IMR-90 (cell line): ENCODE data around the gene CAGE1. TPM values are rescaled to one million over a fixed set of nuclear protein-coding genes. Genes with fewer than 3 reads are reported as not detected.

Experiments
- ATAC-seq: fragments of 200-7000 bp; cut with Tn5 transposase; 2 replicates; pipeline ENCODE4 v1.9.1; 2020; ENCODE audit warnings: low read depth, mild to moderate bottlenecking, moderate library complexity
- BruUV-seq: library from RNA; stranded (reverse); fragments of 400-500 nt; replicated peaks from 2 replicates; lab custom pipeline; 2021; lab: Mats Ljungman, UMichigan
- CTCF ChIA-PET: fragments of 300-600 bp; formaldehyde crosslinking; extraction: SDS; loops from one replicate; lab custom pipeline; 2021; ENCODE audit warnings: antibody characterized with exemption; lab: Yijun Ruan, JAX
- POLR2A ChIA-PET: fragments of 300-600 bp; sonication (Branson Sonifier 250); formaldehyde crosslinking; loops from one replicate; lab custom pipeline; 2022; ENCODE audit warnings: antibody characterized with exemption; ENCODE audit not compliant: unreplicated experiment; lab: Charles Lee
- DNase-seq: peaks from one replicate; pipeline ENCODE4 v3.0.0; 2013
- H2AFZ ChIP-seq: replicated peaks from 2 replicates; pipeline ENCODE3; 2013; ENCODE audit warnings: low read length, mild to moderate bottlenecking; ENCODE audit not compliant: poor library complexity
- H2AK5ac ChIP-seq: 2 replicates; pipeline ENCODE4 v1.6.1; 2013; ENCODE audit warnings: low read depth, low read length, inconsistent platforms
- H2AK9ac ChIP-seq: replicated peaks from 2 replicates; pipeline ENCODE3; 2013; ENCODE audit warnings: mild to moderate bottlenecking, low read depth, low read length, moderate library complexity; ENCODE audit not compliant: poor library complexity
- H2BK120ac ChIP-seq: 2 replicates; pipeline ENCODE4 v1.6.1; 2013; ENCODE audit warnings: low read depth, low read length, inconsistent platforms
- H2BK15ac ChIP-seq: 3 replicates; pipeline ENCODE4 v1.6.1; 2013; ENCODE audit warnings: low read depth, low read length, inconsistent platforms
- H2BK20ac ChIP-seq: 2 replicates; pipeline ENCODE4 v1.6.1; 2013; ENCODE audit warnings: low read depth, mild to moderate bottlenecking, inconsistent platforms, low read length, moderate library complexity
- H2BK5ac ChIP-seq: 2 replicates; pipeline ENCODE4 v1.6.1; 2013; ENCODE audit warnings: mild to moderate bottlenecking, low read depth, low read length, inconsistent platforms; ENCODE audit not compliant: poor library complexity, severe bottlenecking
- H3K14ac ChIP-seq: replicated peaks from 2 replicates; pipeline ENCODE4 v1.6.1; 2013; ENCODE audit warnings: low read depth, low read length, inconsistent platforms
- H3K18ac ChIP-seq: 2 replicates; pipeline ENCODE4 v1.6.1; 2013; ENCODE audit warnings: low read depth, low read length, control low read depth
- H3K23ac ChIP-seq: 2 replicates; pipeline ENCODE4 v1.6.1; 2013; ENCODE audit warnings: low read depth, low read length, inconsistent platforms
- H3K27ac ChIP-seq: 2 replicates; pipeline ENCODE4 v1.5.1; 2013; ENCODE audit warnings: mild to moderate bottlenecking, control low read depth, low read length; ENCODE audit not compliant: insufficient read depth
- H3K27me3 ChIP-seq: 2 replicates; pipeline ENCODE4 v1.6.1; 2013; ENCODE audit warnings: low read length; ENCODE audit not compliant: control insufficient read depth, insufficient read depth
- H3K36me3 ChIP-seq: 2 replicates; pipeline ENCODE4 v1.6.1; 2013; ENCODE audit warnings: low read length, mixed read lengths; ENCODE audit not compliant: control insufficient read depth, insufficient read depth
- H3K4ac ChIP-seq: 2 replicates; pipeline ENCODE4 v1.6.1; 2013; ENCODE audit warnings: low read depth, low read length, inconsistent platforms
- H3K4me1 ChIP-seq: 2 replicates; pipeline ENCODE4 v1.6.1; 2013; ENCODE audit warnings: low read length, mixed read lengths; ENCODE audit not compliant: control insufficient read depth, insufficient read depth
- H3K4me2 ChIP-seq: 2 replicates; pipeline ENCODE4 v1.6.1; 2013; ENCODE audit warnings: low read depth, mild to moderate bottlenecking, control low read depth, low read length, moderate library complexity
- H3K4me3 ChIP-seq: 2 replicates; pipeline ENCODE4 v1.5.1; 2013; ENCODE audit warnings: low read depth, mild to moderate bottlenecking, control low read depth, low read length, moderate library complexity; ENCODE audit not compliant: insufficient read depth
- H3K56ac ChIP-seq: 2 replicates; pipeline ENCODE4 v1.6.1; 2013; ENCODE audit warnings: low read length, inconsistent platforms; ENCODE audit not compliant: insufficient read depth; ENCODE audit errors: extremely low read depth
- H3K79me1 ChIP-seq, 2 experiments: 2 replicates each; pipeline ENCODE4 v1.6.1; 2013; ENCODE audit warnings: low read length in 2 of 2, inconsistent platforms in 1 of 2, low read depth in 1 of 2
- H3K9ac ChIP-seq: 2 replicates; pipeline ENCODE4 v1.6.1; 2013; ENCODE audit warnings: low read depth, low read length, control low read depth
- H3K9me1 ChIP-seq: 2 replicates; pipeline ENCODE4 v1.6.1; 2013; ENCODE audit warnings: low read length, inconsistent platforms; ENCODE audit not compliant: insufficient read depth
- H3K9me3 ChIP-seq: 2 replicates; pipeline ENCODE4 v1.6.1; 2013; ENCODE audit warnings: low read length; ENCODE audit not compliant: control insufficient read depth, insufficient read depth
- H4K20me1 ChIP-seq: 2 replicates; pipeline ENCODE4 v1.6.1; 2013; ENCODE audit warnings: low read length, inconsistent platforms; ENCODE audit not compliant: insufficient read depth
- H4K5ac ChIP-seq: 2 replicates; pipeline ENCODE4 v1.6.1; 2013; ENCODE audit warnings: mild to moderate bottlenecking, low read depth, low read length, control low read depth
- H4K8ac ChIP-seq, 2 experiments: 2 replicates each; pipeline ENCODE4 v1.6.1; 2013; ENCODE audit warnings: low read depth in 2 of 2, low read length in 2 of 2, control low read depth in 1 of 2, inconsistent platforms in 1 of 2
- H4K91ac ChIP-seq: 2 replicates; pipeline ENCODE4 v1.6.1; 2013; ENCODE audit warnings: low read depth, low read length, inconsistent platforms; ENCODE audit not compliant: insufficient read depth
- BHLHE40 ChIP-seq: fragments of 150-350 bp; IDR thresholded peaks from 2 replicates; pipeline ENCODE4 v1.6.1; 2016; ENCODE audit warnings: mild to moderate bottlenecking, low read depth, low read length
- CEBPB ChIP-seq: IDR thresholded peaks from 2 replicates; pipeline ENCODE4 v1.6.1; 2012; ENCODE audit warnings: low read depth, low read length, improper control_type of control experiment
- CHD1 ChIP-seq: IDR thresholded peaks from 2 replicates; pipeline ENCODE4 v1.6.1; 2012; ENCODE audit warnings: low read depth, low read length, improper control_type of control experiment
- CTCF ChIP-seq: conservative IDR thresholded peaks from 2 replicates; pipeline ENCODE4 v1.5.1; 2012; ENCODE audit warnings: mild to moderate bottlenecking, low read depth, low read length, improper control_type of control experiment
- ELK1 ChIP-seq: fragments of 150-350 bp; IDR thresholded peaks from 2 replicates; pipeline ENCODE4 v1.6.1; 2016; ENCODE audit warnings: low read depth, mild to moderate bottlenecking, low read length, moderate library complexity, borderline replicate concordance
- MAFK ChIP-seq: IDR thresholded peaks from 2 replicates; pipeline ENCODE4 v1.6.1; 2012; ENCODE audit warnings: low read depth, low read length, improper control_type of control experiment
- MAZ ChIP-seq: IDR thresholded peaks from 2 replicates; pipeline ENCODE4 v1.6.1; 2012; ENCODE audit warnings: low read depth, mild to moderate bottlenecking, low read length, improper control_type of control experiment, moderate library complexity, borderline replicate concordance
- MXI1 ChIP-seq: IDR thresholded peaks from 2 replicates; pipeline ENCODE4 v1.6.1; 2012; ENCODE audit warnings: low read depth, mild to moderate bottlenecking, low read length, moderate library complexity, borderline replicate concordance
- NFE2L2 ChIP-seq: fragments of 150-350 bp; IDR thresholded peaks from 2 replicates; pipeline ENCODE4 v1.6.1; 2016; ENCODE audit warnings: low read depth, mild to moderate bottlenecking, low read length
- POLR2A ChIP-seq: IDR thresholded peaks from 2 replicates; pipeline ENCODE4 v1.6.1; 2012; ENCODE audit warnings: mild to moderate bottlenecking, low read depth, low read length
- RAD21 ChIP-seq: IDR thresholded peaks from 2 replicates; pipeline ENCODE4 v1.6.1; 2012; ENCODE audit warnings: low read length, improper control_type of control experiment
- RCOR1 ChIP-seq: IDR thresholded peaks from 2 replicates; pipeline ENCODE4 v1.6.1; 2012; ENCODE audit warnings: mild to moderate bottlenecking, low read length, improper control_type of control experiment; ENCODE audit not compliant: insufficient replicate concordance
- RFX5 ChIP-seq: IDR thresholded peaks from 2 replicates; pipeline ENCODE4 v1.8.0; 2012; ENCODE audit warnings: low read depth, mild to moderate bottlenecking, low read length, moderate library complexity
- SMC3 ChIP-seq: fragments of 150-350 bp; IDR thresholded peaks from 2 replicates; pipeline ENCODE4 v1.6.1; 2016; ENCODE audit warnings: low read depth, mild to moderate bottlenecking, antibody characterized with exemption, low read length, moderate library complexity
- USF2 ChIP-seq: fragments of 150-350 bp; IDR thresholded peaks from 2 replicates; pipeline ENCODE4 v1.6.1; 2017; ENCODE audit warnings: mild to moderate bottlenecking, antibody characterized with exemption, low read length, low read depth
- WGBS, 2 experiments: methylation state at CpG; one replicate each; pipeline versions ENCODE4 v1.1.5 to v1.1.7; 2013; ENCODE audit warnings: missing lambda C conversion rate in 2 of 2; ENCODE audit not compliant: insufficient read length in 1 of 2; ENCODE audit errors: extremely low coverage in 2 of 2; 5-methylcytosine and 5-hydroxymethylcytosine counted together
- dilution Hi-C: fragments of 300-500 bp; cut with HindIII; formaldehyde crosslinking; loops from one replicate; pipeline ENCODE4 v1.14.3; 2018; ENCODE audit warnings: low sequenced_read_pairs; ENCODE audit not compliant: unreplicated experiment
- in situ Hi-C: fragments of 300-500 bp; cut with MboI; formaldehyde crosslinking; loops from 3 replicates; pipeline ENCODE4 v1.14.3; 2019; ENCODE audit warnings: low sequenced_read_pairs, inconsistent platforms, mixed read lengths
- intact Hi-C: fragments of 100-400 bp; cut with micrococcal nuclease; formaldehyde crosslinking; loops from 2 replicates; pipeline ENCODE4 v1.10.0; 2022
- polyA plus RNA-seq, 3 experiments: library from polyadenylated mRNA; depleted of rRNA; stranded (reverse); fragments of >200 nt; gene quantifications; 2 replicates each; pipeline ENCODE4 v1.2.3, GENCODE V29; 2012; ENCODE audit warnings: low replicate concordance in 1 of 3
- total RNA-seq: library from RNA; depleted of rRNA; stranded (reverse); fragments of >200 nt; gene quantifications from 2 replicates; pipeline ENCODE4 v1.2.3, GENCODE V29; 2012

CAGE1 gene
- total and polyA plus RNA-seq, 2 of the 4 experiments (the other 2 are of a cell fraction), result not detected

GRCh38 chr6:7373739-7374138, 15.8 kb downstream of the CAGE1 start:
- TF ChIP-seq ELK1, result no peak
- no peak for TF ChIP-seq USF2
- no peak for TF ChIP-seq MAZ
- TF ChIP-seq RAD21, result no peak
- TF ChIP-seq CEBPB, result no peak
- TF ChIP-seq SMC3, result no peak
- TF ChIP-seq BHLHE40, result no peak
- no peak for TF ChIP-seq RCOR1
- TF ChIP-seq CTCF, result no peak
- no peak for TF ChIP-seq CHD1
- TF ChIP-seq NFE2L2, result no peak
- TF ChIP-seq RFX5, result no peak
- TF ChIP-seq MAFK, result no peak
- no peak for TF ChIP-seq MXI1
- TF ChIP-seq POLR2A, result no peak
- H3K79me1 ChIP-seq, result no peaks in the 10 kb centered on the region
- no peak overlapping the region for H4K8ac ChIP-seq
- no CpG with 5 or more reads among the region's 3 CpGs for WGBS, 2 experiments
- no peak overlapping the region for H2AK5ac ChIP-seq
- ChIA-PET POLR2A (no interaction called here), CTCF (no interaction called here)
- dilution Hi-C loops, result no loop called here
- no peak overlapping the region for H4K5ac ChIP-seq
- DNase-seq (no peak), ATAC-seq (no peak)
- no peak overlapping the region for H2AK9ac ChIP-seq
- no peaks in the 10 kb centered on the region for H3K9me3 ChIP-seq
- H4K20me1 ChIP-seq, result no peaks in the 10 kb centered on the region
- H3K4me2 ChIP-seq, result no peak overlapping the region
- no peaks in the 10 kb centered on the region for H3K27me3 ChIP-seq
- no peak overlapping the region for H3K4ac ChIP-seq
- H3K23ac ChIP-seq, result no peak overlapping the region
- H2BK15ac ChIP-seq, result no peak overlapping the region
- intact Hi-C loops, result no loop called here
- H4K91ac ChIP-seq, result no peak overlapping the region
- no peak overlapping the region for H3K9ac ChIP-seq
- no peak overlapping the region for H3K4me3 ChIP-seq
- no peak overlapping the region for H2BK120ac ChIP-seq
- no TSS peak for BruUV-seq
- no peak overlapping the region for H2AFZ ChIP-seq
- no peaks in the 10 kb centered on the region for H3K4me1 ChIP-seq
- H2BK5ac ChIP-seq, result no peak overlapping the region
- no peak overlapping the region for H3K56ac ChIP-seq
- in situ Hi-C loops, result no loop called here
- no peak overlapping the region for H3K18ac ChIP-seq
- H3K9me1 ChIP-seq, result no peaks in the 10 kb centered on the region
- H3K14ac ChIP-seq, result no peak overlapping the region
- H3K27ac ChIP-seq, result no peak overlapping the region
- H3K36me3 ChIP-seq, result no peaks in the 10 kb centered on the region
- no peak overlapping the region for H2BK20ac ChIP-seq
